GM19467 (cell line): ENCODE data around the gene USP11.

Experiments
- ATAC-seq: cut with Tn5 transposase; IDR thresholded peaks from one replicate; pipeline ENCODE4 v1.9.1; 2021; ENCODE audit warnings: mild to moderate bottlenecking, moderate library complexity; ENCODE audit not compliant: unreplicated experiment

USP11 gene

GRCh38 chrX:47223476-47224250, 9.1 kb upstream of the USP11 start:
- no peak for ATAC-seq

- no peak for ATAC-seq
Observed at GRCh38 chrX:47224266-47224895, 8.4 kb upstream of the USP11 start.

- ATAC-seq: no peak
Observed at GRCh38 chrX:47224896-47225290, 7.9 kb upstream of the USP11 start.

GRCh38 chrX:47226071-47226470, 6.7 kb upstream of the USP11 start:
- ATAC-seq: no peak

- ATAC-seq: no peak
Observed at GRCh38 chrX:47226531-47227333, 6.1 kb upstream of the USP11 start.

GRCh38 chrX:47227334-47227583, 5.5 kb upstream of the USP11 start:
- ATAC-seq: no peak

GRCh38 chrX:47228550-47229270, 4.1 kb upstream of the USP11 start:
- no peak for ATAC-seq

GRCh38 chrX:47229427-47229826, 3.4 kb upstream of the USP11 start:
- no peak for ATAC-seq

GRCh38 chrX:47230136-47230868, 2.5 kb upstream of the USP11 start:
- ATAC-seq: no peak

- ATAC-seq: no peak
Observed at GRCh38 chrX:47231167-47231566, 1.6 kb upstream of the USP11 start.

GRCh38 chrX:47232197-47232802, 509 bp upstream of the USP11 start:
- no peak for ATAC-seq

- peak; percentile 77 for ATAC-seq
Observed at GRCh38 chrX:47233333-47234113, 714 bp downstream of the USP11 start.

GRCh38 chrX:47234583-47234982, 1.8 kb downstream of the USP11 start:
- no peak for ATAC-seq

GRCh38 chrX:47235691-47236103, 2.9 kb downstream of the USP11 start:
- no peak for ATAC-seq

GRCh38 chrX:47239199-47239598, 6.4 kb downstream of the USP11 start:
- no peak for ATAC-seq

GRCh38 chrX:47239898-47240545, 7.2 kb downstream of the USP11 start:
- no peak for ATAC-seq

GRCh38 chrX:47240619-47241018, 7.8 kb downstream of the USP11 start:
- ATAC-seq: no peak

- no peak for ATAC-seq
Observed at GRCh38 chrX:47241201-47242011, 8.6 kb downstream of the USP11 start.
